Measurements from ENCODE around the gene KAZN. TPM values are rescaled to one million over a fixed set of nuclear protein-coding genes. Genes with fewer than 3 reads are reported as not detected.

Gene KAZN
- total and polyA plus RNA-seq, 2 of the 8 experiments (the other 6 are each of a cell fraction or from before 2014, with no cell fraction given): 3.7 to 11.8 TPM

GRCh38 chr1:14875524-14876509 is 277.3 kb downstream of the KAZN start:
- no peaks in the 10 kb centered on the region for H3K79me2 ChIP-seq (ENCODE audit: control insufficient read depth in 1 of 2, insufficient read depth in 2 of 2, low read length in 2 of 2)
- 0 out of 8 replicates have a peak overlapping the region, but pooled peaks of 1 of the 4 experiments have one; percentile 5 for H3K4me3 ChIP-seq (ENCODE audit: extremely low read depth in 1 of 4, insufficient read depth in 2 of 4, low read depth in 3 of 4, low read length in 4 of 4)
- no peak overlapping the region for H3K56ac ChIP-seq (replicated peaks; ENCODE audit: insufficient read length, low read depth, low read length)
- peaks cover 0 to 10% (median 7%) of the 10 kb centered on the region in 4 experiments; a peak in 5 of 7 replicates for H3K4me1 ChIP-seq (replicated peaks in 1 of 4; ENCODE audit: control insufficient read depth in 3 of 4, insufficient read depth in 4 of 4, low read length in 3 of 4)
- H2BK15ac ChIP-seq (ENCODE audit: low read length): no peak overlapping the region
- H2AK5ac ChIP-seq (ENCODE audit: low read depth, low read length): no peak overlapping the region
- H2BK20ac ChIP-seq (ENCODE audit: low read length): no peak overlapping the region
- H3K14ac ChIP-seq (ENCODE audit: insufficient read length): no peak overlapping the region
- DNase-seq (ENCODE audit: low read depth in 1 of 2, low spot score in 2 of 2) (no peak), FAIRE-seq (no peak)
- no peak overlapping the region for H4K5ac ChIP-seq (ENCODE audit: insufficient read length, low read depth, low read length)
- H4K91ac ChIP-seq (replicated peaks; ENCODE audit: insufficient read length, low read length): no peak overlapping the region
- 0 out of 2 replicates have a peak overlapping the region, but pooled peaks have one; percentile 62 for H4K8ac ChIP-seq (ENCODE audit: extremely low read depth, insufficient read depth, low read length)
- H4K20me1 ChIP-seq (replicated peaks in 1 of 2; ENCODE audit: control insufficient read depth in 1 of 2, insufficient read depth in 2 of 2, low read length in 2 of 2): peaks cover 0 to 1% of the 10 kb centered on the region in 2 experiments
- no peaks in the 10 kb centered on the region for H3K79me1 ChIP-seq (ENCODE audit: low read depth, low read length)
- no peaks in the 10 kb centered on the region for H3K36me3 ChIP-seq (ENCODE audit: control insufficient read depth in 2 of 4, insufficient read depth in 4 of 4, low read length in 3 of 4)
- H2AFZ ChIP-seq (ENCODE audit: low read length): no peak overlapping the region
- H3K4me2 ChIP-seq (ENCODE audit: insufficient read depth in 1 of 2, low read depth in 2 of 2, low read length in 2 of 2): 0 out of 4 replicates have a peak overlapping the region, but pooled peaks of 1 of the 2 experiments have one; percentile 2
- H3K4ac ChIP-seq (replicated peaks; ENCODE audit: insufficient read length, low read depth, low read length): no peak overlapping the region
- CTCF ChIA-PET (ENCODE audit: partially characterized antibody): interaction anchor here (0.8 to 1.0 kb wide), 2 partner anchors 11 to 96 kb away, joined by 4 to 6 read pairs; no protein-coding TSS in a partner anchor
- H3K9me3 ChIP-seq (ENCODE audit: insufficient read depth in 2 of 2, low read depth in 1 of 2, low read length in 1 of 2): no peaks in the 10 kb centered on the region
- H3K23ac ChIP-seq (ENCODE audit: insufficient read length): no peak overlapping the region
- TF ChIP-seq CTBP2 (IDR thresholded peaks at IDR 0.05; ENCODE audit: borderline replicate concordance, insufficient read depth, insufficient read length, low read length): no peak
- H3K27ac ChIP-seq (ENCODE audit: low read depth, low read length): no peak overlapping the region
- POLR2A ChIA-PET (ENCODE audit: partially characterized antibody): no interaction called here
- no peak overlapping the region for H3K18ac ChIP-seq (ENCODE audit: extremely low read depth, low read length)
- no peak overlapping the region for H2BK120ac ChIP-seq (replicated peaks; ENCODE audit: low read depth, low read length)
- H3K9ac ChIP-seq (replicated peaks in 1 of 4; ENCODE audit: extremely low read depth in 1 of 4, low read depth in 3 of 4, low read length in 3 of 4): no peak overlapping the region
- WGBS, 2 experiments (ENCODE audit: extremely low coverage in 1 of 2, insufficient coverage in 1 of 2, insufficient read length in 1 of 2, insufficient replicate concordance in 2 of 2, low coverage in 1 of 2, low lambda C conversion rate in 2 of 2, missing lambda C conversion rate in 1 of 2): 68% methylated on average over 11 of the region's 11 CpGs; no CpG with 5 or more reads in 1 of the 2 experiments
- no peaks in the 10 kb centered on the region for H3K27me3 ChIP-seq (replicated peaks in 1 of 4; ENCODE audit: control insufficient read depth in 3 of 4, extremely low read depth in 1 of 4, insufficient read depth in 3 of 4, low read length in 3 of 4)
- H2BK12ac ChIP-seq (ENCODE audit: low read depth, low read length): no peak overlapping the region
- H2BK5ac ChIP-seq (ENCODE audit: low read depth, low read length): no peak overlapping the region
- peaks cover 8% of the 10 kb centered on the region; the same call in 1 of the 2 replicates for H3K23me2 ChIP-seq (ENCODE audit: low read depth, low read length)
